Liver (tissue), 9 donors: ENCODE results near the gene GRK3. TPM values are rescaled to one million over a fixed set of nuclear protein-coding genes. Genes with fewer than 3 reads are reported as not detected.
A peak's percentile ranks its signal among the peaks of the same experiment; 100 is the strongest.

Experiments
- DNase-seq: peaks from one replicate; pipeline ENCODE4 v3.0.0-alpha.2; 2017; ENCODE audit warnings: low spot score
- H3K27ac ChIP-seq, 2 donors: one replicate each; pipeline ENCODE4 v1.7.0; 2013; ENCODE audit warnings: inconsistent platforms in 2 of 2, low read length in 2 of 2, control low read depth in 1 of 2, low read depth in 1 of 2, mild to moderate bottlenecking in 1 of 2
- H3K27me3 ChIP-seq, 4 donors: one replicate each; pipeline versions ENCODE4 v1.6.1 to v1.7.0; 2013; ENCODE audit warnings: low read length in 3 of 4, inconsistent platforms in 1 of 4, mild to moderate bottlenecking in 1 of 4, moderate library complexity in 1 of 4; ENCODE audit not compliant: control insufficient read depth in 4 of 4, insufficient read depth in 4 of 4
- H3K36me3 ChIP-seq, 4 donors: one replicate each; pipeline versions ENCODE4 v1.6.1 to v1.7.0; 2013; ENCODE audit warnings: low read length in 3 of 4, mild to moderate bottlenecking in 3 of 4, low read depth in 1 of 4, moderate library complexity in 1 of 4; ENCODE audit not compliant: control insufficient read depth in 4 of 4, insufficient read depth in 3 of 4
- H3K4me1 ChIP-seq, 4 donors: one replicate each; pipeline versions ENCODE4 v1.6.1 to v1.7.0; 2013; ENCODE audit warnings: low read length in 3 of 4, mild to moderate bottlenecking in 3 of 4, moderate library complexity in 1 of 4; ENCODE audit not compliant: control insufficient read depth in 4 of 4, insufficient read depth in 4 of 4
- H3K4me3 ChIP-seq, 3 donors: one replicate each; pipeline versions ENCODE4 v1.6.1 to v1.7.0; 2013; ENCODE audit warnings: low read length in 3 of 3, control low read depth in 1 of 3, low read depth in 1 of 3, mild to moderate bottlenecking in 1 of 3
- H3K9ac ChIP-seq, 2 donors: one replicate each; pipeline ENCODE4 v1.7.0; 2013; ENCODE audit warnings: low read length in 2 of 2, mild to moderate bottlenecking in 2 of 2, moderate library complexity in 2 of 2, control low read depth in 1 of 2, low read depth in 1 of 2
- H3K9me3 ChIP-seq, 4 donors: one replicate each; pipeline versions ENCODE4 v1.6.1 to v1.7.0; 2013; ENCODE audit warnings: low read length in 3 of 4; ENCODE audit not compliant: control insufficient read depth in 4 of 4
- ATF3 ChIP-seq: IDR thresholded peaks from 2 replicates; pipeline ENCODE4 v1.6.1; 2016; ENCODE audit warnings: antibody characterized with exemption
- EGR1 ChIP-seq, 2 donors: IDR thresholded peaks; 2 replicates each; pipeline ENCODE4 v1.6.1; 2016 to 2018; ENCODE audit warnings: antibody characterized with exemption in 2 of 2, low read depth in 2 of 2
- FOXA1 ChIP-seq: IDR thresholded peaks from 2 replicates; pipeline ENCODE4 v1.6.1; 2016; ENCODE audit warnings: antibody characterized with exemption
- FOXA2 ChIP-seq: IDR thresholded peaks from 2 replicates; pipeline ENCODE4 v1.6.1; 2016; ENCODE audit warnings: antibody characterized with exemption
- GABPA ChIP-seq, 2 donors: IDR thresholded peaks in 1 of 2; conservative IDR thresholded peaks in 1 of 2; 2 replicates each; pipeline ENCODE4 v1.6.1; 2016; ENCODE audit warnings: antibody characterized with exemption in 2 of 2, mild to moderate bottlenecking in 1 of 2, moderate library complexity in 1 of 2
- HNF4A ChIP-seq, 2 donors: conservative IDR thresholded peaks; 2 replicates each; pipeline ENCODE4 v1.6.1; 2016; ENCODE audit warnings: antibody characterized with exemption in 2 of 2, mild to moderate bottlenecking in 2 of 2
- HNF4G ChIP-seq: IDR thresholded peaks from 2 replicates; pipeline ENCODE4 v1.6.1; 2016; ENCODE audit warnings: antibody characterized with exemption
- JUND ChIP-seq, 2 donors: IDR thresholded peaks; 2 replicates each; pipeline ENCODE4 v1.6.1; 2016; ENCODE audit warnings: antibody characterized with exemption in 2 of 2
- NR2F2 ChIP-seq: IDR thresholded peaks from 2 replicates; pipeline ENCODE4 v1.6.1; 2016; ENCODE audit warnings: antibody characterized with exemption
- RAD21 ChIP-seq, 2 donors: IDR thresholded peaks; 2 replicates each; pipeline ENCODE4 v1.6.1; 2016; ENCODE audit warnings: antibody characterized with exemption in 2 of 2, mild to moderate bottlenecking in 2 of 2
- RXRA ChIP-seq, 2 donors: IDR thresholded peaks; 2 replicates each; pipeline ENCODE4 v1.6.1; 2017 to 2018; ENCODE audit warnings: antibody characterized with exemption in 2 of 2, mild to moderate bottlenecking in 1 of 2
- SP1 ChIP-seq: IDR thresholded peaks from 2 replicates; pipeline ENCODE4 v1.6.1; 2018; ENCODE audit warnings: antibody characterized with exemption, mild to moderate bottlenecking
- TAF1 ChIP-seq: conservative IDR thresholded peaks from 2 replicates; pipeline ENCODE4 v1.6.1; 2016; ENCODE audit warnings: antibody characterized with exemption, mild to moderate bottlenecking
- YY1 ChIP-seq: IDR thresholded peaks from 2 replicates; pipeline ENCODE4 v1.6.1; 2016; ENCODE audit warnings: antibody characterized with exemption, mild to moderate bottlenecking
- WGBS: extraction: QIAGEN DNeasy Blood & Tissue Kit; methylation state at CpG from one replicate; pipeline ENCODE4 v1.1.7; 2013; 5-methylcytosine and 5-hydroxymethylcytosine counted together
- polyA plus RNA-seq, 2 donors: library from polyadenylated mRNA; stranded (reverse) in 1 of 2; unstranded in 1 of 2; fragments of 200-250 nt in 1 of 2; fragments of >200 nt in 1 of 2; fragmentation: Nextera tagmentation in 1 of 2; extraction: Ambion mirVana in 1 of 2; gene quantifications; one replicate each; pipeline versions ENCODE4 v1.2.1 to v1.2.3, GENCODE V29; 2013 to 2015
- total RNA-seq, 2 donors: library from RNA; depleted of rRNA; stranded (reverse); fragments of >200 nt; gene quantifications; one replicate each; pipeline ENCODE4 v1.2.3, GENCODE V29; 2014
- TF ChIP-seq, protein P1 (sequence below): IDR thresholded peaks from 2 replicates; pipeline ENCODE4 v1.6.1; 2016; ENCODE audit warnings: antibody characterized with exemption
- TF ChIP-seq, protein P2 (sequence below): IDR thresholded peaks from 2 replicates; pipeline ENCODE4 v1.6.1; 2016; ENCODE audit warnings: antibody characterized with exemption, mild to moderate bottlenecking
- TF ChIP-seq, protein P3 (sequence below): IDR thresholded peaks from 2 replicates; pipeline ENCODE4 v1.6.1; 2016; ENCODE audit warnings: antibody characterized with exemption
- TF ChIP-seq, protein P4 (sequence below): fragments of 150-350 bp; IDR thresholded peaks from 2 replicates; pipeline ENCODE4 v1.5.1; 2017; ENCODE audit warnings: improper control_type of control experiment, low read depth, low read length; ENCODE audit not compliant: missing input control
- donor health status: healthy.
- donor health status: healthy.
- donor health status: healthy.
- donor health status: healthy.
- donor health status: healthy.

Gene GRK3
- total and polyA plus RNA-seq, 4 donors = 0.79 to 6.5 (median 2.4) TPM

- no peak for DNase-seq
- no peak overlapping the region for H3K4me3 ChIP-seq
- TF ChIP-seq JUND (IDR thresholded peaks at IDR 0.05) (no peak), NR2F2 (no peak), HNF4G (no peak), RAD21 (IDR thresholded peaks at IDR 0.05) (no peak), RXRA (IDR thresholded peaks at IDR 0.05) (no peak), EGR1 (IDR thresholded peaks at IDR 0.05; ENCODE audit: low read depth in 2 of 2) (no peak), GABPA (IDR thresholded peaks at IDR 0.05 in 1 of 2, conservative IDR thresholded peaks at IDR 0.05 in 1 of 2) (no peak), TAF1 (no peak), SP1 (no peak), HNF4A (conservative IDR thresholded peaks at IDR 0.05) (no peak), ATF3 (no peak), FOXA2 (no peak), YY1 (no peak), FOXA1 (no peak)
- TF ChIP-seq, protein P1, sequence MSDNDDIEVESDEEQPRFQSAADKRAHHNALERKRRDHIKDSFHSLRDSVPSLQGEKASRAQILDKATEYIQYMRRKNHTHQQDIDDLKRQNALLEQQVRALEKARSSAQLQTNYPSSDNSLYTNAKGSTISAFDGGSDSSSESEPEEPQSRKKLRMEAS = no peak
- TF ChIP-seq, protein P2, sequence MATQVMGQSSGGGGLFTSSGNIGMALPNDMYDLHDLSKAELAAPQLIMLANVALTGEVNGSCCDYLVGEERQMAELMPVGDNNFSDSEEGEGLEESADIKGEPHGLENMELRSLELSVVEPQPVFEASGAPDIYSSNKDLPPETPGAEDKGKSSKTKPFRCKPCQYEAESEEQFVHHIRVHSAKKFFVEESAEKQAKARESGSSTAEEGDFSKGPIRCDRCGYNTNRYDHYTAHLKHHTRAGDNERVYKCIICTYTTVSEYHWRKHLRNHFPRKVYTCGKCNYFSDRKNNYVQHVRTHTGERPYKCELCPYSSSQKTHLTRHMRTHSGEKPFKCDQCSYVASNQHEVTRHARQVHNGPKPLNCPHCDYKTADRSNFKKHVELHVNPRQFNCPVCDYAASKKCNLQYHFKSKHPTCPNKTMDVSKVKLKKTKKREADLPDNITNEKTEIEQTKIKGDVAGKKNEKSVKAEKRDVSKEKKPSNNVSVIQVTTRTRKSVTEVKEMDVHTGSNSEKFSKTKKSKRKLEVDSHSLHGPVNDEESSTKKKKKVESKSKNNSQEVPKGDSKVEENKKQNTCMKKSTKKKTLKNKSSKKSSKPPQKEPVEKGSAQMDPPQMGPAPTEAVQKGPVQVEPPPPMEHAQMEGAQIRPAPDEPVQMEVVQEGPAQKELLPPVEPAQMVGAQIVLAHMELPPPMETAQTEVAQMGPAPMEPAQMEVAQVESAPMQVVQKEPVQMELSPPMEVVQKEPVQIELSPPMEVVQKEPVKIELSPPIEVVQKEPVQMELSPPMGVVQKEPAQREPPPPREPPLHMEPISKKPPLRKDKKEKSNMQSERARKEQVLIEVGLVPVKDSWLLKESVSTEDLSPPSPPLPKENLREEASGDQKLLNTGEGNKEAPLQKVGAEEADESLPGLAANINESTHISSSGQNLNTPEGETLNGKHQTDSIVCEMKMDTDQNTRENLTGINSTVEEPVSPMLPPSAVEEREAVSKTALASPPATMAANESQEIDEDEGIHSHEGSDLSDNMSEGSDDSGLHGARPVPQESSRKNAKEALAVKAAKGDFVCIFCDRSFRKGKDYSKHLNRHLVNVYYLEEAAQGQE = no peak
- TF ChIP-seq, protein P3, sequence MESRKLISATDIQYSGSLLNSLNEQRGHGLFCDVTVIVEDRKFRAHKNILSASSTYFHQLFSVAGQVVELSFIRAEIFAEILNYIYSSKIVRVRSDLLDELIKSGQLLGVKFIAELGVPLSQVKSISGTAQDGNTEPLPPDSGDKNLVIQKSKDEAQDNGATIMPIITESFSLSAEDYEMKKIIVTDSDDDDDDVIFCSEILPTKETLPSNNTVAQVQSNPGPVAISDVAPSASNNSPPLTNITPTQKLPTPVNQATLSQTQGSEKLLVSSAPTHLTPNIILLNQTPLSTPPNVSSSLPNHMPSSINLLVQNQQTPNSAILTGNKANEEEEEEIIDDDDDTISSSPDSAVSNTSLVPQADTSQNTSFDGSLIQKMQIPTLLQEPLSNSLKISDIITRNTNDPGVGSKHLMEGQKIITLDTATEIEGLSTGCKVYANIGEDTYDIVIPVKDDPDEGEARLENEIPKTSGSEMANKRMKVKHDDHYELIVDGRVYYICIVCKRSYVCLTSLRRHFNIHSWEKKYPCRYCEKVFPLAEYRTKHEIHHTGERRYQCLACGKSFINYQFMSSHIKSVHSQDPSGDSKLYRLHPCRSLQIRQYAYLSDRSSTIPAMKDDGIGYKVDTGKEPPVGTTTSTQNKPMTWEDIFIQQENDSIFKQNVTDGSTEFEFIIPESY = no peak
- TF ChIP-seq, protein P4, sequence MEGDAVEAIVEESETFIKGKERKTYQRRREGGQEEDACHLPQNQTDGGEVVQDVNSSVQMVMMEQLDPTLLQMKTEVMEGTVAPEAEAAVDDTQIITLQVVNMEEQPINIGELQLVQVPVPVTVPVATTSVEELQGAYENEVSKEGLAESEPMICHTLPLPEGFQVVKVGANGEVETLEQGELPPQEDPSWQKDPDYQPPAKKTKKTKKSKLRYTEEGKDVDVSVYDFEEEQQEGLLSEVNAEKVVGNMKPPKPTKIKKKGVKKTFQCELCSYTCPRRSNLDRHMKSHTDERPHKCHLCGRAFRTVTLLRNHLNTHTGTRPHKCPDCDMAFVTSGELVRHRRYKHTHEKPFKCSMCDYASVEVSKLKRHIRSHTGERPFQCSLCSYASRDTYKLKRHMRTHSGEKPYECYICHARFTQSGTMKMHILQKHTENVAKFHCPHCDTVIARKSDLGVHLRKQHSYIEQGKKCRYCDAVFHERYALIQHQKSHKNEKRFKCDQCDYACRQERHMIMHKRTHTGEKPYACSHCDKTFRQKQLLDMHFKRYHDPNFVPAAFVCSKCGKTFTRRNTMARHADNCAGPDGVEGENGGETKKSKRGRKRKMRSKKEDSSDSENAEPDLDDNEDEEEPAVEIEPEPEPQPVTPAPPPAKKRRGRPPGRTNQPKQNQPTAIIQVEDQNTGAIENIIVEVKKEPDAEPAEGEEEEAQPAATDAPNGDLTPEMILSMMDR = no peak
- H3K36me3 ChIP-seq = no peaks in the 10 kb centered on the region
- no peak overlapping the region for H3K9ac ChIP-seq
- no peaks in the 10 kb centered on the region for H3K9me3 ChIP-seq
- H3K27me3 ChIP-seq = peaks cover 0 to 2% (median 0%) of the 10 kb centered on the region in 4 donors
- no peaks in the 10 kb centered on the region for H3K4me1 ChIP-seq
- WGBS = 74% methylated on average over 9 of the region's 9 CpGs
- no peak overlapping the region for H3K27ac ChIP-seq
Observed at GRCh38 chr22:25777411-25777810, 212.9 kb downstream of the GRK3 start.

DNA sequence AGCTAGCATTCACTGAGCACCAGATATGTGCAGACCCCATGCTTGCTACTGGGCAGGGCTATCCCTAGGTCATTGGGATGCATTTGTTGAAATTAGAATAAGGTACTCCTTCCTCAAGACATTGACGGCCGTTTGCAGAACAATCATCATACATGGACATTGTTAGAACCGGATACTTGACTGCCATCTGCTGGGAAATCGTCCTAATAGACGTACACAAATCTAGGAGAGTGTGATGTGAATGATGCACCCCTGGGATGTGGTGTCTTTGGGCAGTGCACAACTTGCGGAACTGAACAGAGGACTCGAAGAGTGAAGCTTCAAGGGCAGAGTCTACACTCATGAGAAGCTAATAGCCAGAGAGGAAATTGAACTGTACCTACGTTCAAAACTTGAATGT lies 213.4 kb downstream of the GRK3 start:
- Histone ChIP-seq H3K9me3 (no peaks in the 10 kb centered on the region), H3K36me3 (no peaks in the 10 kb centered on the region), H3K27me3 (peaks cover 0 to 2% (median 0%) of the 10 kb centered on the region in 4 donors), H3K9ac (no peak overlapping the region), H3K4me3 (no peak overlapping the region), H3K4me1 (no peaks in the 10 kb centered on the region), H3K27ac (no peak overlapping the region)
- TF ChIP-seq HNF4G (no peak), RAD21 (IDR thresholded peaks at IDR 0.05) (peak; percentile 45 to 59)
- TF ChIP-seq, protein P1 = no peak
- DNase-seq = no peak
- 34% methylated on average over 8 of the region's 8 CpGs for whole genome bisulfite sequencing
